CD4-positive, alpha-beta T cell (primary cell): ENCODE results near the gene ABCC12. TPM values are rescaled to one million over a fixed set of nuclear protein-coding genes. Genes with fewer than 3 reads are reported as not detected.
"Not testable (repeated sequence)": the region's sequence is repeated elsewhere in the genome, so short reads cannot be mapped to it uniquely, and the experiment has no call there.

Experiments used
- ATAC-seq: fragments of 200-7000 bp; cut with Tn5 transposase; one replicate; pipeline ENCODE4 v1.10.0; 2022; ENCODE audit warnings: mild to moderate bottlenecking; ENCODE audit not compliant: poor library complexity
- CTCF ChIA-PET: fragments of 350-600 bp; sonication (Branson Sonifier 250); formaldehyde crosslinking; loops from one replicate; lab custom pipeline; 2021; ENCODE audit warnings: antibody characterized with exemption, inconsistent platforms; lab: Charles Lee
- POLR2A ChIA-PET: fragments of 350-600 bp; sonication (Branson Sonifier 250); formaldehyde crosslinking; loops from one replicate; lab custom pipeline; 2021; ENCODE audit warnings: antibody characterized with exemption, inconsistent platforms; lab: Charles Lee
- DNase-seq, 14 experiments: peaks; one replicate each; pipeline ENCODE4 v3.0.0-alpha.2; 2013 to 2020; ENCODE audit warnings: mixed read lengths in 2 of 14
- H3K27ac ChIP-seq, 2 donors: one replicate each; pipeline versions ENCODE4 v1.5.1 to v1.7.0; 2013; ENCODE audit warnings: low read length in 2 of 2, low read depth in 1 of 2, mild to moderate bottlenecking in 1 of 2
- H3K27me3 ChIP-seq, 2 experiments: 1 replicate in 1 of 2; 2 replicates in 1 of 2; pipeline versions ENCODE4 v1.6.1 to v1.7.0; 2013; ENCODE audit warnings: low read length in 2 of 2, control low read depth in 1 of 2, mild to moderate bottlenecking in 1 of 2, moderate library complexity in 1 of 2; ENCODE audit not compliant: insufficient read depth in 2 of 2, control insufficient read depth in 1 of 2
- H3K36me3 ChIP-seq: one replicate; pipeline ENCODE4 v1.6.1; 2013; ENCODE audit warnings: low read length, control low read depth; ENCODE audit not compliant: insufficient read depth
- H3K4me1 ChIP-seq: one replicate; pipeline ENCODE4 v1.6.1; 2013; ENCODE audit warnings: low read length, control low read depth; ENCODE audit not compliant: insufficient read depth
- H3K4me3 ChIP-seq: one replicate; pipeline ENCODE4 v1.5.1; 2013; ENCODE audit warnings: mild to moderate bottlenecking, low read length, moderate library complexity
- H3K9me3 ChIP-seq, 2 experiments: 1 replicate in 1 of 2; 2 replicates in 1 of 2; pipeline versions ENCODE4 v1.6.1 to v1.7.0; 2013; ENCODE audit warnings: low read length in 2 of 2, mild to moderate bottlenecking in 2 of 2, control low read depth in 1 of 2, moderate library complexity in 1 of 2; ENCODE audit not compliant: control insufficient read depth in 1 of 2, insufficient read depth in 1 of 2
- H3K27ac Mint-ChIP-seq: one replicate; pipeline ENCODE4 v1.8.0; 2020; ENCODE audit warnings: mixed read lengths
- H3K27me3 Mint-ChIP-seq: one replicate; pipeline ENCODE4 v1.8.0; 2021; ENCODE audit warnings: mixed read lengths
- H3K36me3 Mint-ChIP-seq: one replicate; pipeline ENCODE4 v1.8.0; 2021; ENCODE audit warnings: low read depth, mixed read lengths
- H3K4me1 Mint-ChIP-seq: one replicate; pipeline ENCODE4 v1.8.0; 2021; ENCODE audit warnings: low read depth, mixed read lengths
- H3K4me3 Mint-ChIP-seq: one replicate; pipeline ENCODE4 v1.8.0; 2020; ENCODE audit warnings: mild to moderate bottlenecking, mixed read lengths
- H3K9me3 Mint-ChIP-seq: one replicate; pipeline ENCODE4 v1.8.0; 2020; ENCODE audit warnings: mixed read lengths
- intact Hi-C, 2 experiments: fragments of 100-400 bp; cut with DNase I in 1 of 2; cut with micrococcal nuclease in 1 of 2; formaldehyde crosslinking; loops; one replicate each; pipeline versions ENCODE4 v1.15.1 to v1.9.0; 2023 to 2025; cut with DNase I, micrococcal nuclease
- total RNA-seq, 174 experiments: library from RNA in 2 of 174; stranded (reverse) in 2 of 174; gene quantifications; one replicate each; pipeline ENCODE4 v1.2.3 and lab custom pipeline; 2021 to 2026
- TF ChIP-seq, protein P1 (sequence below): fragments of 200-600 bp; IDR thresholded peaks from one replicate; pipeline ENCODE4 v1.8.0; 2022; ENCODE audit warnings: antibody characterized with exemption, mild to moderate bottlenecking

Gene ABCC12
- total RNA-seq, 2 experiments from 2014 or later: not detected

DNA sequence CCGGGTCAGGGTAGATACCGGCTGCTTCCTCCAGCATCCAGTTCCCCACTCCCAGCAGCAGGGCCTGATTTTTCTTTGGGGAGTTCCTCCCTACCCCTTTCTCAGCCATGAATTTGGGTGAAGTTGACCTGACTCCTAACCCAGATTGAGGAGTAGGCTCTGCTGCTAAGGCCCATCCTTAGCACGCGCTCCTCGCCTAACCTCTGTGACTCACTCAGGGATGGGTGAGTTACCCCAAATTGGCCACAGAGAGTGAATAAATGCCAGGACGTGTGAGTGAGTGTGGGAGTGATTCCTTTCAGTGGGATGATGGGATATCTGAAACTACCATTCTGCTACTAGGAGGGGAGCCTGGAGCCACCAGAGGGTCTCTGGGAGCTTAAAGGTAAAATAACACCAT lies 28.9 kb upstream of the ABCC12 start:
- TF ChIP-seq, protein P1, sequence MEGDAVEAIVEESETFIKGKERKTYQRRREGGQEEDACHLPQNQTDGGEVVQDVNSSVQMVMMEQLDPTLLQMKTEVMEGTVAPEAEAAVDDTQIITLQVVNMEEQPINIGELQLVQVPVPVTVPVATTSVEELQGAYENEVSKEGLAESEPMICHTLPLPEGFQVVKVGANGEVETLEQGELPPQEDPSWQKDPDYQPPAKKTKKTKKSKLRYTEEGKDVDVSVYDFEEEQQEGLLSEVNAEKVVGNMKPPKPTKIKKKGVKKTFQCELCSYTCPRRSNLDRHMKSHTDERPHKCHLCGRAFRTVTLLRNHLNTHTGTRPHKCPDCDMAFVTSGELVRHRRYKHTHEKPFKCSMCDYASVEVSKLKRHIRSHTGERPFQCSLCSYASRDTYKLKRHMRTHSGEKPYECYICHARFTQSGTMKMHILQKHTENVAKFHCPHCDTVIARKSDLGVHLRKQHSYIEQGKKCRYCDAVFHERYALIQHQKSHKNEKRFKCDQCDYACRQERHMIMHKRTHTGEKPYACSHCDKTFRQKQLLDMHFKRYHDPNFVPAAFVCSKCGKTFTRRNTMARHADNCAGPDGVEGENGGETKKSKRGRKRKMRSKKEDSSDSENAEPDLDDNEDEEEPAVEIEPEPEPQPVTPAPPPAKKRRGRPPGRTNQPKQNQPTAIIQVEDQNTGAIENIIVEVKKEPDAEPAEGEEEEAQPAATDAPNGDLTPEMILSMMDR: no peak
- H3K4me3 ChIP-seq: no peak overlapping the region
- ATAC-seq: no peak
- ChIA-PET CTCF (no interaction called here), POLR2A (no interaction called here)
- Mint-ChIP-seq H3K9me3 (no peaks in the 10 kb centered on the region), H3K27me3 (no peaks in the 10 kb centered on the region), H3K36me3 (no peaks in the 10 kb centered on the region), H3K4me1 (no peaks in the 10 kb centered on the region), H3K27ac (no peak overlapping the region), H3K4me3 (no peak overlapping the region)
- intact Hi-C loops: no loop called here
- H3K36me3 ChIP-seq: no peaks in the 10 kb centered on the region
- H3K4me1 ChIP-seq: no peaks in the 10 kb centered on the region
- H3K27me3 ChIP-seq: no peaks in the 10 kb centered on the region
- DNase-seq: no peak
- H3K27ac ChIP-seq: no peak overlapping the region
- no peaks in the 10 kb centered on the region for H3K9me3 ChIP-seq

DNA sequence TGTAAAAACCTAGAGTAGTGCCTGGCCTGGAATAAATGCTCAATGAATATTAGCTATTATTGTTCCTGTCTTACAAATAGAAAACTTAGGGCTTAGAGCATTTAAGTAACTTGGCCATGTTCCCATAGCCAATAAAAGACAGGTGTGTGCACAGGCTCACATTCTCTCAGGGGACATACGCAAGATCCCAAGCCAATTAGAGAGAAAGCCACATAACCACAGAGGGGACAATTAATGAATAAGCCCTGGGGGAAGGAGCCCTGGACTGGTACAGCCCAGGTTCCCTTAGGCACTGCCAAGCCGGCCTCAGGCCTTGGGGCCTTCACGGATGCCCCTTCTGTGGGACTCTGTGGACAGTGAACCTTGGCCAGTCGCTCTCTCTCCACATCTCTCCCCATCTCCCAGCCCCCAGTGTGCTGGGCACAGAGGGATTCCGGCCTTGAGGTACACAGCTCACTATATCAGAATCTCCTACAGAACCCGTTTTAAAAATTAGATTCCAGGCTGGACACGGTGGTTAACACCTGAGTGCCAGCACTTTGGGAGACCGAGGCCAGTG lies 27.3 kb upstream of the ABCC12 start:
- DNase-seq (no peak), ATAC-seq (no peak)
- Histone ChIP-seq H3K36me3 (no peaks in the 10 kb centered on the region), H3K9me3 (no peaks in the 10 kb centered on the region), H3K27ac (no peak overlapping the region), H3K27me3 (peaks cover 0 to 2% of the 10 kb centered on the region in 2 experiments), H3K4me1 (no peaks in the 10 kb centered on the region), H3K4me3 (no peak overlapping the region)
- intact Hi-C loops: no loop called here
- TF ChIP-seq, protein P1: no peak
- Mint-ChIP-seq H3K9me3 (no peaks in the 10 kb centered on the region), H3K36me3 (no peaks in the 10 kb centered on the region), H3K27me3 (peaks cover 2% of the 10 kb centered on the region), H3K4me1 (no peaks in the 10 kb centered on the region), H3K27ac (no peak overlapping the region), H3K4me3 (no peak overlapping the region)
- ChIA-PET CTCF (no interaction called here), POLR2A (interaction anchor here (0.6 kb wide), 1 partner anchor 12 kb away, joined by 5 read pairs; no protein-coding TSS in a partner anchor)

DNA sequence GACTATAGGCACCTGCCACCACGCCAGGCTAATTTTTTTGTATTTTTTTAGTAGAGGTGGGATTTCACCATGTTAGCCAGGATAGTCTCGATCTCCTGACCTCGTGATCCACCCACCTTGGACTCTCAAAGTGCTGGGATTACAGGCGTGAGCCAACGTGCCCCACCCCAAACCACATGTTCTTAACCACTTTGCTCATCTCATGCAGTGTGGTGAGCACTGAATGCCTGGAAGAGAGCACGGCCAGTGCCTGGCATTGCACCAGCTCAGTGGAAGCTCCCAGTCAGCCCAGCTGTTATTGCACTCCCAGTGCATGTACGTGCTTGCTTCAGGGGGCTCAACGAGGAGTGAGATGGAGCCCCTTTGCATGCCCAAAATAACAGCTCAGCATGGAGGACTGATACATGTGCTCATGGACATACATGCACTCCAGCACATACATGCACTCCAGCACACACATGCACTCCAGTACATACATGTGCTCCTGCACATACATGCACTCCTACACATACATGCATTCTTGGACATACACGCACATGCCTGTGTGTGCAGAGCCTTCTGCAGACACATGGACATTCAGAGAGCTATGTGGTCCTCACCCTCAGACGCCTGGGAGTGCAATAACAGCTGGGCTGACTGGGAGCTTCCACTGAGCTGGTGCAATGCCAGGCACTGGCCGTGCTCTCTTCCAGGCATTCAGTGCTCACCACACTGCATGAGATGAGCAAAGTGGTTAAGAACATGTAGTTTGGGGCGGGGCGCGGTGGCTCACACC lies 26.1 kb upstream of the ABCC12 start:
- H3K4me1 ChIP-seq, H3K4me1 Mint-ChIP-seq, H3K4me3 Mint-ChIP-seq, intact Hi-C loops, CTCF ChIA-PET, DNase-seq, H3K27ac ChIP-seq, H3K36me3 ChIP-seq, H3K27ac Mint-ChIP-seq, POLR2A ChIA-PET, H3K4me3 ChIP-seq, H3K27me3 Mint-ChIP-seq, H3K27me3 ChIP-seq, ATAC-seq, H3K9me3 Mint-ChIP-seq, H3K36me3 Mint-ChIP-seq, H3K9me3 ChIP-seq: not testable (repeated sequence)
